ENCODE data around the gene RPA1. TPM values are rescaled to one million over a fixed set of nuclear protein-coding genes. Genes with fewer than 3 reads are reported as not detected.

Gene RPA1
- total and polyA plus RNA-seq, 12 donors, result 12.9 to 109 (median 23.3) TPM

GRCh38 chr17:1945621-1946020 is 115.8 kb downstream of the RPA1 start:
- Histone ChIP-seq H3K4me3 (no peak overlapping the region), H3K27me3 (no peaks in the 10 kb centered on the region), H3K27ac (no peak overlapping the region), H3K4me1 (replicated peaks in 1 of 2) (no peaks in the 10 kb centered on the region), H3K9me3 (replicated peaks in 1 of 3) (no peaks in the 10 kb centered on the region), H3K36me3 (replicated peaks in 1 of 2) (no peaks in the 10 kb centered on the region)
- no peak for DNase-seq
- 93 to 97% (median 94%) methylated on average over 12 of the region's 12 CpGs for WGBS, 4 donors
- intact Hi-C loops (cut with DNase I), result no loop called here
- TF ChIP-seq CTCF (IDR thresholded peaks at IDR 0.05) (no peak), POLR2A (IDR thresholded peaks at IDR 0.05) (no peak)

GRCh38 chr17:1946021-1946932 is 116.5 kb downstream of the RPA1 start:
- WGBS, 4 donors, result 82 to 91% (median 85%) methylated on average over 16 to 20 of the region's 20 CpGs
- Histone ChIP-seq H3K4me1 (replicated peaks in 1 of 2) (no peaks in the 10 kb centered on the region), H3K36me3 (replicated peaks in 1 of 2) (no peaks in the 10 kb centered on the region), H3K27me3 (no peaks in the 10 kb centered on the region), H3K4me3 (no peak overlapping the region), H3K27ac (no peak overlapping the region), H3K9me3 (replicated peaks in 1 of 3) (no peaks in the 10 kb centered on the region)
- TF ChIP-seq CTCF (IDR thresholded peaks at IDR 0.05), result no peak
- TF ChIP-seq POLR2A (IDR thresholded peaks at IDR 0.05), result no peak
- intact Hi-C loops (cut with DNase I), result no loop called here
- DNase-seq, result no peak

DNA sequence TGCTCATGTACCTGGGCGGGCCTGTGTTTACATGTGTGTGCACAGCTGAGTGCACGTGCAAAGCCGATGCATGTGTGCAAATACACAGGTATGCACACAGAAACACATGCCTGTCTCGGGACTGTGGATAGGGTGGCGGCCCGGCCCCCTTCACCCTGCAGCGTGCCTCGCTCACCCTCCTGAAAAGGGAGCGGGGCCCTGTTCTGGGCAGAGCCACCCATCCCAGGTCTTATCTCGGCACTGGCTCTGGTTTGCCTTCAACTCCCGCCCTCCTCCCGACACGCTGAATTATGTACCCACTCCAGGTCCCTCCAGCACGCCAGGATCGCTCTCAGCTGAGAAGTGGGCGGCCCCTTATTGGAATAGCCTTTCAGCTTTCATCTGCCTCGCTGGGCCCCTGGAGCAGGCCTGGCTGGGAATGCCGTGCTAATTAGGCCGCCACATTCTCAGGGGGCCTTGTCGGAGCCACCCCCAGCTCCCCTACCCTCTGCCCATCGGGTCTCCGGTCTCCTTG is 117.5 kb downstream of the RPA1 start:
- 75 to 95% (median 81%) methylated on average over 11 to 22 of the region's 22 CpGs for WGBS, 4 donors
- Histone ChIP-seq H3K4me3 (no peak overlapping the region), H3K27ac (no peak overlapping the region), H3K27me3 (no peaks in the 10 kb centered on the region), H3K9me3 (replicated peaks in 1 of 3) (no peaks in the 10 kb centered on the region), H3K4me1 (replicated peaks in 1 of 2) (no peaks in the 10 kb centered on the region), H3K36me3 (replicated peaks in 1 of 2) (no peaks in the 10 kb centered on the region)
- TF ChIP-seq CTCF (IDR thresholded peaks at IDR 0.05) (no peak), POLR2A (IDR thresholded peaks at IDR 0.05) (no peak)
- intact Hi-C loops (cut with DNase I), result no loop called here
- no peak for DNase-seq

- no peaks in the 10 kb centered on the region for H3K9me3 ChIP-seq (replicated peaks in 1 of 3)
- H3K36me3 ChIP-seq (replicated peaks in 1 of 2), result no peaks in the 10 kb centered on the region
- H3K27me3 ChIP-seq, result no peaks in the 10 kb centered on the region
- TF ChIP-seq CTCF (IDR thresholded peaks at IDR 0.05) (no peak), POLR2A (IDR thresholded peaks at IDR 0.05) (no peak)
- WGBS, 4 donors, result 74 to 84% (median 80%) methylated on average over 9 to 22 of the region's 22 CpGs
- no peak overlapping the region for H3K4me3 ChIP-seq
- no peak overlapping the region for H3K27ac ChIP-seq
- intact Hi-C loops (cut with DNase I), result no loop called here
- DNase-seq, result no peak
- H3K4me1 ChIP-seq (replicated peaks in 1 of 2), result no peaks in the 10 kb centered on the region
Observed at GRCh38 chr17:1947743-1948516, 118.1 kb downstream of the RPA1 start.
